22Rv1 (cell line): ENCODE results near the gene LCLAT1.
A peak's percentile ranks its signal among the peaks of the same experiment; 100 is the strongest.
"Not testable (repeated sequence)": the region's sequence is repeated elsewhere in the genome, so short reads cannot be mapped to it uniquely, and the experiment has no call there.

Source experiments
- H3K27ac ChIP-seq: fragments of 450-650 bp; 2 replicates; pipeline ENCODE4 v1.5.1; 2017
- CTCF ChIP-seq: fragments of 450-650 bp; IDR thresholded peaks from 2 replicates; pipeline ENCODE4 v1.5.1; 2017; ENCODE audit warnings: mild to moderate bottlenecking
- ZFX ChIP-seq: fragments of 450-650 bp; IDR thresholded peaks from 2 replicates; pipeline ENCODE4 v1.6.1; 2017; ENCODE audit warnings: antibody characterized with exemption, borderline replicate concordance

Gene LCLAT1

GRCh38 chr2:30641765-30642345, 194.8 kb downstream of the LCLAT1 start:
- H3K27ac ChIP-seq, result no peak overlapping the region
- TF ChIP-seq CTCF (no peak), ZFX (no peak)

GRCh38 chr2:30643013-30643412, 196.0 kb downstream of the LCLAT1 start:
- not testable (repeated sequence) for H3K27ac ChIP-seq

GRCh38 chr2:30643674-30644073, 196.6 kb downstream of the LCLAT1 start:
- TF ChIP-seq CTCF, result no peak
- no peak for TF ChIP-seq ZFX

GRCh38 chr2:30645081-30645744, 198.2 kb downstream of the LCLAT1 start:
- H3K27ac ChIP-seq, result no peak overlapping the region
- TF ChIP-seq ZFX (no peak), CTCF (no peak)

More at GRCh38 chr2:30643674-30644073, 196.6 kb downstream of the LCLAT1 start:
- H3K27ac ChIP-seq, result peak overlapping the region; percentile 37; the same call in 1 of the 2 replicates

- TF ChIP-seq ZFX (no peak), CTCF (no peak)
- no peak overlapping the region for H3K27ac ChIP-seq
These were observed 198.7 kb downstream of the LCLAT1 start for GRCh38 chr2:30645745-30646119.

- H3K27ac ChIP-seq, result no peak overlapping the region
- no peak for TF ChIP-seq ZFX
- TF ChIP-seq CTCF, result no peak
These were observed 200.9 kb downstream of the LCLAT1 start for GRCh38 chr2:30647752-30648457.

- TF ChIP-seq ZFX (no peak), CTCF (no peak)
- H3K27ac ChIP-seq, result no peak overlapping the region
These were observed 202.2 kb downstream of the LCLAT1 start for GRCh38 chr2:30649278-30649677.
